ENCODE measurements around the gene GPC6. TPM values are rescaled to one million over a fixed set of nuclear protein-coding genes. Genes with fewer than 3 reads are reported as not detected.

Gene GPC6
- total RNA-seq, 2 experiments from 2014 or later: not detected

GRCh38 chr13:93522501-93522900 lies 295.9 kb downstream of the GPC6 start:
- H2AFZ ChIP-seq (ENCODE audit: low read length): no peak overlapping the region
- POLR2A ChIA-PET: no interaction called here
- H4K20me1 ChIP-seq (ENCODE audit: insufficient read depth, low read length): no peaks in the 10 kb centered on the region
- no peak for DNase-seq (ENCODE audit: low spot score)
- BruUV-seq (replicated peaks): no TSS peak
- H3K4me2 ChIP-seq (ENCODE audit: low read length): no peak overlapping the region
- no peaks in the 10 kb centered on the region for H3K36me3 ChIP-seq (ENCODE audit: insufficient read depth, low read length)
- no peak for TF ChIP-seq EZH2phosphoT487 (IDR thresholded peaks at IDR 0.05; ENCODE audit: borderline replicate concordance, low read depth, low read length)
- TF ChIP-seq, protein P1, sequence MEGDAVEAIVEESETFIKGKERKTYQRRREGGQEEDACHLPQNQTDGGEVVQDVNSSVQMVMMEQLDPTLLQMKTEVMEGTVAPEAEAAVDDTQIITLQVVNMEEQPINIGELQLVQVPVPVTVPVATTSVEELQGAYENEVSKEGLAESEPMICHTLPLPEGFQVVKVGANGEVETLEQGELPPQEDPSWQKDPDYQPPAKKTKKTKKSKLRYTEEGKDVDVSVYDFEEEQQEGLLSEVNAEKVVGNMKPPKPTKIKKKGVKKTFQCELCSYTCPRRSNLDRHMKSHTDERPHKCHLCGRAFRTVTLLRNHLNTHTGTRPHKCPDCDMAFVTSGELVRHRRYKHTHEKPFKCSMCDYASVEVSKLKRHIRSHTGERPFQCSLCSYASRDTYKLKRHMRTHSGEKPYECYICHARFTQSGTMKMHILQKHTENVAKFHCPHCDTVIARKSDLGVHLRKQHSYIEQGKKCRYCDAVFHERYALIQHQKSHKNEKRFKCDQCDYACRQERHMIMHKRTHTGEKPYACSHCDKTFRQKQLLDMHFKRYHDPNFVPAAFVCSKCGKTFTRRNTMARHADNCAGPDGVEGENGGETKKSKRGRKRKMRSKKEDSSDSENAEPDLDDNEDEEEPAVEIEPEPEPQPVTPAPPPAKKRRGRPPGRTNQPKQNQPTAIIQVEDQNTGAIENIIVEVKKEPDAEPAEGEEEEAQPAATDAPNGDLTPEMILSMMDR (conservative IDR thresholded peaks at IDR 0.05; ENCODE audit: low read length): no peak
- no peak overlapping the region for H3K4me3 ChIP-seq (ENCODE audit: low read depth, low read length, poor library complexity, severe bottlenecking)
- H3K27ac ChIP-seq (ENCODE audit: low read depth, low read length, poor library complexity, severe bottlenecking): no peak overlapping the region
- H3K4me1 ChIP-seq (ENCODE audit: insufficient read depth, low read length, poor library complexity, severe bottlenecking): no peaks in the 10 kb centered on the region
- H3K9me3 ChIP-seq (ENCODE audit: low read length): no peaks in the 10 kb centered on the region
- H3K79me2 ChIP-seq (ENCODE audit: insufficient read depth, low read depth, low read length): no peaks in the 10 kb centered on the region
- H3K9me2 ChIP-seq (ENCODE audit: insufficient read depth, low read length): no peaks in the 10 kb centered on the region
- intact Hi-C loops (cut with micrococcal nuclease; ENCODE audit: unreplicated experiment): no loop called here
- CTCF ChIA-PET (ENCODE audit: unreplicated experiment): no interaction called here

DNA sequence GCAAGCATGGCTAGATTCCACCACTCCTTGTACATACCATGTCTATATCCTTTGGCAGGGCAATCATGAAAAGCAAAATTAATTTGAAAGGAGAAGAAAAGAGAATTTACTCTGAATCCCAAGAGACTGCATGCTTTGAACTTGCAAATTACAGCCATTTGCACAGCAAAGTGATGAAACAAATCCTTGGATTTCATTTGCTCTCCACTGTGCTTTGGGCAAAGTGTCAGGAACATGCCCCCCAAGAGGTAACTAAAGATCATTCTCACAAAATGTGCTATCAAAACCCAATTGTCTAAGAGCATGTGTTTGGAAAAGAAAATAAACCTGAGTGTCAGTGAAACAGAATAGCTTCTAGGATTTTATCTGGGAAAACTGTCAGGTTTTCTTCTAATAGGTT lies 298.5 kb downstream of the GPC6 start:
- no peaks in the 10 kb centered on the region for H3K9me3 ChIP-seq (ENCODE audit: low read length)
- H3K4me2 ChIP-seq (ENCODE audit: low read length): no peak overlapping the region
- H3K27ac ChIP-seq (ENCODE audit: low read depth, low read length, poor library complexity, severe bottlenecking): no peak overlapping the region
- intact Hi-C loops (cut with micrococcal nuclease; ENCODE audit: unreplicated experiment): no loop called here
- H2AFZ ChIP-seq (ENCODE audit: low read length): no peak overlapping the region
- no peak for DNase-seq (ENCODE audit: low spot score)
- no peaks in the 10 kb centered on the region for H3K9me2 ChIP-seq (ENCODE audit: insufficient read depth, low read length)
- CTCF ChIA-PET (ENCODE audit: unreplicated experiment): no interaction called here
- H3K79me2 ChIP-seq (ENCODE audit: insufficient read depth, low read depth, low read length): no peaks in the 10 kb centered on the region
- no peaks in the 10 kb centered on the region for H4K20me1 ChIP-seq (ENCODE audit: insufficient read depth, low read length)
- H3K36me3 ChIP-seq (ENCODE audit: insufficient read depth, low read length): no peaks in the 10 kb centered on the region
- BruUV-seq (replicated peaks): no TSS peak
- no peak overlapping the region for H3K4me3 ChIP-seq (ENCODE audit: low read depth, low read length, poor library complexity, severe bottlenecking)
- POLR2A ChIA-PET: no interaction called here
- TF ChIP-seq, protein P1 (conservative IDR thresholded peaks at IDR 0.05; ENCODE audit: low read length): no peak
- no peak for TF ChIP-seq EZH2phosphoT487 (IDR thresholded peaks at IDR 0.05; ENCODE audit: borderline replicate concordance, low read depth, low read length)
- no peaks in the 10 kb centered on the region for H3K4me1 ChIP-seq (ENCODE audit: insufficient read depth, low read length, poor library complexity, severe bottlenecking)

- no peaks in the 10 kb centered on the region for H3K9me3 ChIP-seq (ENCODE audit: low read length)
- TF ChIP-seq EZH2phosphoT487 (IDR thresholded peaks at IDR 0.05; ENCODE audit: borderline replicate concordance, low read depth, low read length): no peak
- TF ChIP-seq, protein P1 (conservative IDR thresholded peaks at IDR 0.05; ENCODE audit: low read length): no peak
- no peak overlapping the region for H3K27ac ChIP-seq (ENCODE audit: low read depth, low read length, poor library complexity, severe bottlenecking)
- no peak overlapping the region for H3K4me2 ChIP-seq (ENCODE audit: low read length)
- BruUV-seq (replicated peaks): no TSS peak
- no peaks in the 10 kb centered on the region for H3K4me1 ChIP-seq (ENCODE audit: insufficient read depth, low read length, poor library complexity, severe bottlenecking)
- no peaks in the 10 kb centered on the region for H3K9me2 ChIP-seq (ENCODE audit: insufficient read depth, low read length)
- no peaks in the 10 kb centered on the region for H3K79me2 ChIP-seq (ENCODE audit: insufficient read depth, low read depth, low read length)
- no peaks in the 10 kb centered on the region for H3K36me3 ChIP-seq (ENCODE audit: insufficient read depth, low read length)
- no peak overlapping the region for H3K4me3 ChIP-seq (ENCODE audit: low read depth, low read length, poor library complexity, severe bottlenecking)
- CTCF ChIA-PET (ENCODE audit: unreplicated experiment): no interaction called here
- POLR2A ChIA-PET: no interaction called here
- no peak overlapping the region for H2AFZ ChIP-seq (ENCODE audit: low read length)
- no peaks in the 10 kb centered on the region for H4K20me1 ChIP-seq (ENCODE audit: insufficient read depth, low read length)
- intact Hi-C loops (cut with micrococcal nuclease; ENCODE audit: unreplicated experiment): no loop called here
- DNase-seq (ENCODE audit: low spot score): no peak
These were observed 301.2 kb downstream of the GPC6 start for GRCh38 chr13:93527748-93528297.

Measured in OCI-LY7 (cell line).